RWPE2 (cell line): ENCODE measurements around the gene DAPK2.

Source experiments
- ATAC-seq: fragments of 200-7000 bp; cut with Tn5 transposase; 3 replicates; pipeline ENCODE4 v1.9.1; 2021; ENCODE audit warnings: low read depth
- DNase-seq: peaks from one replicate; pipeline ENCODE4 v3.0.0-alpha.2; 2020; ENCODE audit warnings: low spot score
- H3K27ac ChIP-seq: fragments of 450-650 bp; 2 replicates; pipeline ENCODE4 v1.5.1; 2017; ENCODE audit warnings: mild to moderate bottlenecking; ENCODE audit not compliant: poor library complexity, severe bottlenecking
- H3K27me3 ChIP-seq: fragments of 250-450 bp; sonication (Bioruptor Pico); 2 replicates; pipeline ENCODE4 v1.5.1; 2021; ENCODE audit warnings: mild to moderate bottlenecking, moderate library complexity; ENCODE audit not compliant: insufficient read depth, poor library complexity, severe bottlenecking
- H3K36me3 ChIP-seq: fragments of 250-450 bp; sonication (Bioruptor Pico); 2 replicates; pipeline ENCODE4 v1.5.1; 2020; ENCODE audit warnings: low read depth, mild to moderate bottlenecking, moderate library complexity
- H3K4me1 ChIP-seq: fragments of 250-450 bp; sonication (Bioruptor Pico); 2 replicates; pipeline ENCODE4 v1.5.1; 2021; ENCODE audit warnings: mild to moderate bottlenecking, moderate library complexity; ENCODE audit not compliant: insufficient read depth, poor library complexity, severe bottlenecking
- H3K4me3 ChIP-seq: fragments of 250-450 bp; sonication (Bioruptor Pico); 2 replicates; pipeline ENCODE4 v1.5.1; 2021; ENCODE audit warnings: mild to moderate bottlenecking, moderate library complexity; ENCODE audit not compliant: severe bottlenecking
- H3K9me3 ChIP-seq: fragments of 250-450 bp; sonication (Bioruptor Pico); 2 replicates; pipeline ENCODE4 v1.5.1; 2021; ENCODE audit warnings: mild to moderate bottlenecking, moderate library complexity; ENCODE audit not compliant: severe bottlenecking
- CTCF ChIP-seq: fragments of 450-650 bp; IDR thresholded peaks from one replicate; pipeline ENCODE4 v1.5.1; 2017; ENCODE audit warnings: mild to moderate bottlenecking, moderate library complexity; ENCODE audit not compliant: poor library complexity, severe bottlenecking

The DAPK2 gene

GRCh38 chr15:64046421-64047153 is at the start of gene DAPK2:
DAPK2 (minus strand) TSS chr15:64046485; CDS start chr15:64040261, 6,224 bp downstream.
- peak within 1 kb of the TSS; percentile 45 for H3K4me3 ChIP-seq
- H3K4me1 ChIP-seq, result peaks cover 6% of the 10 kb centered on the region
- H3K9me3 ChIP-seq, result no peaks in the 10 kb centered on the region
- H3K36me3 ChIP-seq, result no peaks in the 10 kb centered on the region
- peak; percentile 78 for DNase-seq
- peak; percentile 82 for ATAC-seq
- H3K27me3 ChIP-seq, result no peaks in the 10 kb centered on the region
- TF ChIP-seq CTCF, result peak; percentile 99
- H3K27ac ChIP-seq, result no peak within 1 kb of the TSS

GRCh38 chr15:64095431-64095794 is 49.1 kb upstream of the DAPK2 start:
- DNase-seq, result no peak
- Histone ChIP-seq H3K9me3 (no peaks in the 10 kb centered on the region), H3K4me1 (peaks cover 20% of the 10 kb centered on the region)

GRCh38 chr15:64093627-64094417 is 47.5 kb upstream of the DAPK2 start, which contains the start of gene CIAO2A:
CIAO2A (minus strand) TSS chr15:64093838; CDS start chr15:64093768, 70 bp downstream.
- TF ChIP-seq CTCF, result no peak
- peak; percentile 82 for ATAC-seq
- Histone ChIP-seq H3K36me3 (peaks cover 16% of the 10 kb centered on the region), H3K27ac (peak within 1 kb of the TSS; percentile 72), H3K4me3 (peak within 1 kb of the TSS; percentile 60), H3K27me3 (no peaks in the 10 kb centered on the region), H3K9me3 (no peaks in the 10 kb centered on the region), H3K4me1 (peaks cover 20% of the 10 kb centered on the region)
- peak; percentile 99 for DNase-seq

More at GRCh38 chr15:64095431-64095794, 49.1 kb upstream of the DAPK2 start:
- no peak for ATAC-seq
- no peaks in the 10 kb centered on the region for H3K27me3 ChIP-seq
- H3K36me3 ChIP-seq, result peaks cover 6% of the 10 kb centered on the region; the same call in 1 of the 2 replicates
- H3K27ac ChIP-seq, result peak overlapping the region; percentile 72
- TF ChIP-seq CTCF, result no peak
- peak overlapping the region; percentile 83 for H3K4me3 ChIP-seq

- H3K27ac ChIP-seq, result peak overlapping the region; percentile 72
- peaks cover 20% of the 10 kb centered on the region for H3K4me1 ChIP-seq
- TF ChIP-seq CTCF, result no peak
- H3K27me3 ChIP-seq, result no peaks in the 10 kb centered on the region
- peak; percentile 2; the same call in 2 of the 3 replicates for ATAC-seq
- peaks cover 23% of the 10 kb centered on the region for H3K36me3 ChIP-seq
- peak overlapping the region; percentile 60 for H3K4me3 ChIP-seq
- DNase-seq, result no peak
- no peaks in the 10 kb centered on the region for H3K9me3 ChIP-seq
Measured at GRCh38 chr15:64092864-64093626, 46.8 kb upstream of the DAPK2 start.
